ENCODE results near the gene SPEG.

- TF ChIP-seq EZH2 (IDR thresholded peaks at IDR 0.05; ENCODE audit: borderline replicate concordance, low read depth, low read length, severe bottlenecking) (no peak), MAX (IDR thresholded peaks at IDR 0.05; ENCODE audit: insufficient read depth, insufficient read length) (no peak), CTCF (IDR thresholded peaks at IDR 0.05; ENCODE audit: extremely low read depth in 1 of 2, insufficient read depth in 1 of 2, low read depth in 1 of 2, low read length in 2 of 2) (no peak), FOS (IDR thresholded peaks at IDR 0.05; ENCODE audit: borderline replicate concordance, insufficient read depth, low read length) (no peak), POLR2A (IDR thresholded peaks at IDR 0.05; ENCODE audit: low read depth, low read length) (no peak), POLR2AphosphoS5 (IDR thresholded peaks at IDR 0.05; ENCODE audit: insufficient read depth, low read depth, low read length) (no peak)
Observed at GRCh38 chr2:219409619-219410018, 25.0 kb upstream of the SPEG start.
